Prostate gland (tissue), 2 donors: ENCODE results near the gene ZNF839. TPM values are rescaled to one million over a fixed set of nuclear protein-coding genes. Genes with fewer than 3 reads are reported as not detected.
"Not testable (repeated sequence)": the region's sequence is repeated elsewhere in the genome, so short reads cannot be mapped to it uniquely, and the experiment has no call there.

ENCODE experiments used
- DNase-seq: peaks from one replicate; pipeline ENCODE4 v3.0.0-alpha.2; 2019; ENCODE audit warnings: low spot score
- H3K27ac ChIP-seq, 2 donors: fragments of 200-600 bp; sonication (generic); 2 replicates each; pipeline ENCODE4 v1.5.1; 2017 to 2019
- H3K27me3 ChIP-seq: fragments of 200-600 bp; sonication (generic); replicated peaks from 2 replicates; pipeline ENCODE4 v1.5.1; 2019; ENCODE audit not compliant: insufficient read depth
- H3K36me3 ChIP-seq, 2 donors: fragments of 200-600 bp; sonication (generic); 1 replicate in 1 of 2; 2 replicates in 1 of 2; pipeline versions ENCODE4 v1.5.1 to v1.8.1; 2017 to 2019
- H3K4me1 ChIP-seq: fragments of 200-600 bp; sonication (generic); replicated peaks from 2 replicates; pipeline ENCODE4 v1.5.1; 2019
- H3K4me3 ChIP-seq, 2 donors: fragments of 200-600 bp; sonication (generic); 2 replicates each; pipeline ENCODE4 v1.5.1; 2017 to 2019
- H3K9me3 ChIP-seq: fragments of 200-600 bp; sonication (generic); 2 replicates; pipeline ENCODE4 v1.5.1; 2017
- CTCF ChIP-seq, 4 experiments: fragments of 200-600 bp in 2 of 4; fragments of 450-650 bp in 2 of 4; sonication (generic) in 2 of 4; IDR thresholded peaks; 1 replicate in 3 of 4; 2 replicates in 1 of 4; pipeline ENCODE4 v1.5.1; 2016 to 2019; ENCODE audit warnings: antibody characterized with exemption in 4 of 4, mild to moderate bottlenecking in 2 of 4, moderate library complexity in 2 of 4
- POLR2A ChIP-seq: fragments of 450-650 bp; IDR thresholded peaks from one replicate; pipeline ENCODE4 v1.6.1; 2016; ENCODE audit warnings: antibody characterized with exemption, mild to moderate bottlenecking
- POLR2AphosphoS5 ChIP-seq: sonication (generic); formaldehyde crosslinking; IDR thresholded peaks from one replicate; pipeline ENCODE4 v1.6.1; 2017; ENCODE audit warnings: antibody characterized with exemption
- WGBS: methylation state at CpG from one replicate; pipeline ENCODE4 v1.1.5; 2018; 5-methylcytosine and 5-hydroxymethylcytosine counted together
- intact Hi-C: fragments of 100-400 bp; cut with DNase I; formaldehyde crosslinking; loops from one replicate; pipeline ENCODE4 v1.14.2; 2022
- total RNA-seq, 2 donors: library from RNA; depleted of rRNA; stranded (reverse); fragments of >200 nt; gene quantifications; one replicate each; pipeline ENCODE4 v1.1.0, GENCODE V29; 2016

The ZNF839 gene
- total RNA-seq, 2 donors from 2014 or later = 11.7 to 33.8 TPM

DNA sequence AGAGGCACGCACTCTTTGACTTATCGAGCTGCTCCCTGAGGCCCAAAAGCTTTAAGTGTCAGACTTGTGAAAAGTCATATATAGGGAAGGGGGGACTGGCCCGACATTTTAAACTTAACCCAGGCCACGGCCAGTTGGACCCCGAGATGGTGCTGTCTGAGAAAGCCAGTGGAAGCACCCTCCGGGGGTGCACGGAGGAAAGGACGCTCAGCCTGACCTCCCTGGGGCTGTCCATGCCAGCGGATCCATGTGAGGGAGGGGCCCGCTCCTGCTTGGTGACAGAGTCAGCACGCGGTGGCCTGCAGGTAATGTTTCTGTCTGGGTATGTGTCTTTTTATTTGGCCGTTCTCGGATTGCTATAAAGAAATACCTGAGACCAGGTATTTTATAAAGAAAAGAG is 7.0 kb downstream of the ZNF839 start:
- H3K9me3 ChIP-seq = no peaks in the 10 kb centered on the region
- no peak overlapping the region for H3K4me3 ChIP-seq
- no peak for TF ChIP-seq POLR2AphosphoS5
- TF ChIP-seq POLR2A = no peak
- no peak for TF ChIP-seq CTCF (IDR thresholded peaks at IDR 0.05)
- intact Hi-C loops = no loop called here
- H3K27ac ChIP-seq = no peak overlapping the region
- H3K4me1 ChIP-seq = no peaks in the 10 kb centered on the region
- H3K36me3 ChIP-seq = no peaks in the 10 kb centered on the region
- DNase-seq = no peak
- no peaks in the 10 kb centered on the region for H3K27me3 ChIP-seq
- WGBS = 89% methylated on average over 14 of the region's 14 CpGs

DNA sequence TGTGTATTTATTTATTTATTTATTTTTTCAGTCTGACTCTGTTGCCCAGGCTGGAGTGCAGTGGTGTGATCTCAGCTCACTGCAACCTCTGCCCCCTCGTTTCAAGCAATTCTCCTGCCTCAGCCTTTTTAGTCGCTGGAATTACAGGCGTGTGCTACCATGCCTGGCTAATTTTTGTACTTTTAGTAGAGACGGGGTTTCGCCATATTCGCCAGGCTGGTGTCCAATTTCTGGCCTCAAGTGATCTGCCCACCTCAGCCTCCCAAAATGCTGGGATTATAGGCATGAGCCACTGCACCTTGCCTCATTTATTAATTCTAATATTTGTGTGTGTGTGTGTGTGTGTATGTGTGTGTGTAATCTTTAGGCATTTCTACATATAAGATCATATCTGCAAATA is 9.8 kb downstream of the ZNF839 start:
- intact Hi-C loops, H3K27me3 ChIP-seq, DNase-seq, H3K4me1 ChIP-seq, H3K27ac ChIP-seq, H3K4me3 ChIP-seq, H3K9me3 ChIP-seq, H3K36me3 ChIP-seq: not testable (repeated sequence)
- WGBS = 88% methylated on average over 6 of the region's 6 CpGs

- intact Hi-C loops = no loop called here
- Histone ChIP-seq H3K27me3 (no peaks in the 10 kb centered on the region), H3K36me3 (no peaks in the 10 kb centered on the region), H3K4me3 (no peak overlapping the region), H3K27ac (no peak overlapping the region), H3K4me1 (no peaks in the 10 kb centered on the region), H3K9me3 (no peaks in the 10 kb centered on the region)
- no peak for TF ChIP-seq CTCF (IDR thresholded peaks at IDR 0.05)
- TF ChIP-seq POLR2AphosphoS5 = no peak
- TF ChIP-seq POLR2A = no peak
- DNase-seq = no peak
- 95% methylated on average over 8 of the region's 8 CpGs for WGBS
Measured at GRCh38 chr14:102330806-102331205, 11.3 kb downstream of the ZNF839 start.

DNA sequence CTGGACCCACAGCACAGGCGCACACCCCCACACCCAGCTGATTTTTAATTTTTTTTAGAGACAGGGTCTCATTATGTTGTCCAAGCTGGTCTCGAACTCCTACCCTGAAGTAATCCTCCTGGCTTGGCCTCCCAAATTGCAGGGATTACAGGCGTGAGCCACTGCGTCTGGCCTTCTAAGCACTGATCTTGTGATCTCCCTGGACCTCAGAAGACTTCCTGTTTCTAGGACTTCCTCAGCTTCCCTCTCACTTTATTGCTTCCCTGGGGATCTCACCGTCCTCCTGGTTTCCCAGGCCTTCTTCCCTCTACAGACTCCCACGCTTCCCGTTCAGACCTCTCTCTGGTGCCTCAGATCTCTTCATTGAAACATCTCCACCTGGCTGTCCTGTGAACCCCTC is 13.8 kb downstream of the ZNF839 start:
- H3K4me1 ChIP-seq = no peaks in the 10 kb centered on the region
- WGBS = 83% methylated on average over 7 of the region's 7 CpGs
- no peaks in the 10 kb centered on the region for H3K27me3 ChIP-seq
- H3K27ac ChIP-seq = no peak overlapping the region
- H3K4me3 ChIP-seq = no peak overlapping the region
- H3K9me3 ChIP-seq = no peaks in the 10 kb centered on the region
- intact Hi-C loops = no loop called here
- no peak for DNase-seq
- TF ChIP-seq POLR2A (no peak), POLR2AphosphoS5 (no peak), CTCF (IDR thresholded peaks at IDR 0.05) (no peak)
- no peaks in the 10 kb centered on the region for H3K36me3 ChIP-seq

DNA sequence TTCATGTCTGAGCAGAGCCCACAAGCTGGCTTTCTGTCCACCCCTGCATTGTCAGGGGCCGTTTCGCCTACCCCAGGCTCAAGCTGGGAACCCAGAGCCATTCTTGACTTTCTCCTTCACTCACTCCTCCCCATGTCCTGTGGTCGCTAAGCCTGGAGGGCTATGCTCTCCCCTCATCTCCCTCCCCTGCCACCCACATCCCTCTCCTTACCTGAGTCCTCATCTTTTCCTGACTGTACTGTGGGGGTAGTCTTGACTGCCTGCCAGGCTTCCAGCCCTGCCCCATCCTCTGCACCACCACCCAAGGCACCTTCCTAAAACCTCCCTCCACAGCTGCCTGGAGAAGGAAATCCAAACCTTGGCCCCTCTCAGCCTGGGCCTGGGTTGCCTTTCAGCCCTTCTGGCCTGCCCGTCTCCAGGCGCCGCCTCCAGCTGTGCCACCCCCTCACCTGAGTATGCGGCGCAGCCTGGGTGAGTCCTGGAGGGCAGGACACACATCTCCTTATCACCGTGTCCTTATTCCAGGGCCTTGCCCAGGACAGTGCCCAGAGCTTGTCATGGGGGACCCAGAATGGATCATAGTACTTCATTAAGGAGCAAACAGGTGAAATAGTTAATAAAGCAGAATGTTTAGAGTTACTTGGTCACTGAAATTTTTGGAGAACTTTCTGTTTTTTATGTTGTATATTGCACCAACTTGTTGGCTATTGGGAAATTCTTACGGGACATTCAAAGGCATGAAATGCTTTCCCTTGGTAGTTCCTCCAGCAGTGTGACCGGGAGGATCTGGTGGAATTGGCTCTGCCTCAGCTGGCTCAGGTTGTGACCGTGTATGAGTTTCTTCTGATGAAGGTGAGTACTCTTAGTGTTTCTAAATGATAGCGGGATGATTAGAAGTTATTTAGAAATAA is 14.5 kb downstream of the ZNF839 start:
- Histone ChIP-seq H3K4me1 (no peaks in the 10 kb centered on the region), H3K36me3 (no peaks in the 10 kb centered on the region), H3K9me3 (no peaks in the 10 kb centered on the region), H3K27me3 (no peaks in the 10 kb centered on the region), H3K4me3 (no peak overlapping the region), H3K27ac (no peak overlapping the region)
- TF ChIP-seq POLR2AphosphoS5 = no peak
- no peak for TF ChIP-seq POLR2A
- no peak for TF ChIP-seq CTCF (IDR thresholded peaks at IDR 0.05)
- DNase-seq = no peak
- WGBS = 90% methylated on average over 13 of the region's 13 CpGs
- intact Hi-C loops = no loop called here
